GM12892 (cell line): ENCODE results near the gene MED12L.

Source experiments
- POLR2A ChIP-seq: IDR thresholded peaks from 2 replicates; pipeline ENCODE4 v1.6.1; 2011; ENCODE audit warnings: low read depth, low read length, control low read depth
- POLR2AphosphoS5 ChIP-seq: IDR thresholded peaks from 2 replicates; pipeline ENCODE4 v1.6.1; 2011; ENCODE audit warnings: low read depth, low read length, control low read depth

GRCh38 chr3:151203051-151203420 is 117.6 kb downstream of the MED12L start, which contains the start of gene GPR171:
- TF ChIP-seq POLR2A: no peak
- TF ChIP-seq POLR2AphosphoS5: no peak
